Left ventricle myocardium inferior (tissue), 1 donor: ENCODE data around the gene APOBEC3B. TPM values are rescaled to one million over a fixed set of nuclear protein-coding genes. Genes with fewer than 3 reads are reported as not detected.

Experiments used
- DNase-seq: peaks from one replicate; pipeline ENCODE4 v3.0.0-alpha.2; 2020
- H3K27ac ChIP-seq: fragments of 200-600 bp; replicated peaks from 2 replicates; pipeline ENCODE4 v1.8.0; 2021
- H3K27me3 ChIP-seq: fragments of 200-600 bp; 2 replicates; pipeline ENCODE4 v1.8.0; 2021; ENCODE audit warnings: low read depth
- H3K36me3 ChIP-seq: fragments of 200-600 bp; 2 replicates; pipeline ENCODE4 v1.8.0; 2021
- H3K4me1 ChIP-seq: fragments of 200-600 bp; 2 replicates; pipeline ENCODE4 v1.8.0; 2021
- H3K4me3 ChIP-seq: fragments of 200-600 bp; 2 replicates; pipeline ENCODE4 v1.8.0; 2021; ENCODE audit warnings: mild to moderate bottlenecking, moderate library complexity
- H3K9me3 ChIP-seq: fragments of 200-600 bp; replicated peaks from 2 replicates; pipeline ENCODE4 v1.8.0; 2021
- CTCF ChIP-seq: fragments of 200-600 bp; IDR thresholded peaks from 2 replicates; pipeline ENCODE4 v1.8.0; 2021; ENCODE audit warnings: antibody characterized with exemption, mild to moderate bottlenecking, borderline replicate concordance
- intact Hi-C: fragments of 100-400 bp; cut with micrococcal nuclease; formaldehyde crosslinking; loops from one replicate; pipeline ENCODE4 v1.11.0; 2022
- total RNA-seq: library from RNA; stranded (reverse); fragmentation: NEBNext Ultra II Directional; extraction: Animal tissue kit (Norgen Biotek cat#: 25700); gene quantifications from one replicate; pipeline ENCODE4 v1.2.1, GENCODE V29; 2021
- donor health status: DM: no; HTN: yes; CAD: no; lungs with severe emphysema.

The APOBEC3B gene
- total RNA-seq, 1 donor from 2014 or later = 0.52 TPM

- H3K27ac ChIP-seq = no peak overlapping the region
- no peak for TF ChIP-seq CTCF
- no peak for DNase-seq
- no peaks in the 10 kb centered on the region for H3K4me1 ChIP-seq
- no peaks in the 10 kb centered on the region for H3K36me3 ChIP-seq
- no peaks in the 10 kb centered on the region for H3K9me3 ChIP-seq
- intact Hi-C loops = no loop called here
- no peaks in the 10 kb centered on the region for H3K27me3 ChIP-seq
- no peak overlapping the region for H3K4me3 ChIP-seq
Observed at GRCh38 chr22:38963872-38964271, 18.3 kb upstream of the APOBEC3B start.

DNA sequence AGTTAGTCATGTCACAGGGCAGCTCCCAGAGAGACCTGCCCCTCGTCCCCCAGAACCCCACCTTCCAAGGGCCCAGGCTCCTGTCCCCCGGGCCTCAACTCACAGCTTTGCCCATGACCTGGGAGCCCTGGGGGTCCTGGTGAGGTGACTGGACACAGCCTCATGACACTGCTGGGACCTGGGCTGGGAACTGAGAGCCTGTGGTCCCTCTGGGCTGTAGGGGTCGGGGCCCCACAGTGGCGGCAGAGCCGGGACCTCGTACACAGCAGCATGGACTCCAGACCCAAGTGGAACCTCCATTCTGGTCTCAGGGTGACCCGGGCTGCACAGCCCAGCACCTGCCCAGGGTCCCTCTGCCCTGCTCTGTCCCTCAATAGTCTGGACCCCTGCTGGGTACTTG lies 17.8 kb upstream of the APOBEC3B start:
- intact Hi-C loops = no loop called here
- Histone ChIP-seq H3K27ac (no peak overlapping the region), H3K4me3 (no peak overlapping the region), H3K4me1 (no peaks in the 10 kb centered on the region), H3K9me3 (no peaks in the 10 kb centered on the region), H3K36me3 (no peaks in the 10 kb centered on the region), H3K27me3 (no peaks in the 10 kb centered on the region)
- no peak for TF ChIP-seq CTCF
- DNase-seq = no peak

GRCh38 chr22:38964989-38965388 lies 17.2 kb upstream of the APOBEC3B start:
- no peak overlapping the region for H3K4me3 ChIP-seq
- DNase-seq = no peak

GRCh38 chr22:38965614-38966379 lies 16.4 kb upstream of the APOBEC3B start:
- intact Hi-C loops = no loop called here
- Histone ChIP-seq H3K27me3 (no peaks in the 10 kb centered on the region), H3K4me1 (no peaks in the 10 kb centered on the region), H3K9me3 (no peaks in the 10 kb centered on the region), H3K4me3 (no peak overlapping the region), H3K36me3 (no peaks in the 10 kb centered on the region), H3K27ac (no peak overlapping the region)
- DNase-seq = no peak
- no peak for TF ChIP-seq CTCF

More at GRCh38 chr22:38964989-38965388, 17.2 kb upstream of the APOBEC3B start:
- Histone ChIP-seq H3K27me3 (no peaks in the 10 kb centered on the region), H3K9me3 (no peaks in the 10 kb centered on the region), H3K27ac (no peak overlapping the region), H3K36me3 (no peaks in the 10 kb centered on the region), H3K4me1 (no peaks in the 10 kb centered on the region)
- intact Hi-C loops = no loop called here
- no peak for TF ChIP-seq CTCF

DNA sequence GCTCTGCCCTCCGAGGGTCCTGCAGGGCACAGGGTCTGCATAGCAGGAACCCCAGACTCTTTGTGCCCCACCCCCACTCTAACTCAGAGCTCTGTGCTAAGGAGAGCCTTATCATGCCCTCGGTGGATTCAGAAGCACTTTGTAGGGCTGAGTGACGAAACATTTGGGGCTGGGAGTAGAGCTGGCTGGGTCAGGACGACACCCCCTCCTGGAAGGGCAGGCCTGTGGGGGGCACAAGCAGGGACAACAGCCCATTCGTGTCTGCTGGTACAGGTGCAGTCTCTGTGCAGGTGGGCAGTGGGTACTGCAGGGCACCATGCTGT lies 15.8 kb upstream of the APOBEC3B start:
- Histone ChIP-seq H3K27ac (no peak overlapping the region), H3K36me3 (no peaks in the 10 kb centered on the region), H3K4me3 (no peak overlapping the region), H3K9me3 (no peaks in the 10 kb centered on the region), H3K4me1 (no peaks in the 10 kb centered on the region), H3K27me3 (no peaks in the 10 kb centered on the region)
- no peak for DNase-seq
- TF ChIP-seq CTCF = no peak
- intact Hi-C loops = no loop called here
